ENCODE results near the gene CHAD.

DNA sequence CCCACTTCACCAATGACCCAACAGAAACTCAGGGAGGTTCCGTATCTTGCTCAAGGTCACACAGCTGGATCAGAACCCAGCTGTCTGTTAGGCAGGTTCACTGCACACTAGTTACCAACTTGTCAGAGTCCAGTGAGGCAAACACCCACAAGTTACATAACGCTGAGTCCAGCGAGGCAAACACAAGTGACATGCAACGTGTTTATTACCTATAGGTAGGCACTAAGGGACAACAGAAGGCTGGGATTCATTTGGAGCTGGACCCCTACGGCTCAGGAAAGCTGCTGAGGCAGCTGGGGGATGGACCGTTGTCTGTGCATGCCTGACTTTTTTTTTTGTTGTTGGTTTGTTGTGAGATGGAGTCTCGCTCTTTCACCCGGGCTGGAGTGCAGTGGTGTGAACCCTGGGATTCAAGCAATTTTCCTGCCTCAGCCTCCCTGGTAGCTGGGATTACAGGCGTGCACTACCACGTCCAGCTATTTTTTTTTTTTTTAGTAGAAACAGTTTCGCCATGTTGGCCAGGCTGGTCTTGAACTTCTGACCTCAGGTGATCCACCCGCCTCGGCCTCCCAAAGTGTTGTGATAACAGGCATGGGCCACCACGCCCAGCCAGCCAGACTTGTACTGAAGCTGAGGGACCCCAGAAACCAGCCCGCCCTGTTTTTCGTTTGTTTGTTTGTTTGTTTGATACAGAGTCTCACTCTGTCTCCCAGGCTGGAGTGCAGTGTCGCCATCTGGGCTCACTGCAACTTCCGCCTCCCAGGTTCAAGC is 8.1 kb upstream of the CHAD start:
- no peak for TF ChIP-seq GATA2 (IDR thresholded peaks at IDR 0.05; ENCODE audit: low read depth, low read length)
- no peak for TF ChIP-seq GATA3 (IDR thresholded peaks at IDR 0.05; ENCODE audit: low read depth, low read length)

Data from SH-SY5Y (cell line).